ENCODE results near the gene MAD1L1. TPM values are rescaled to one million over a fixed set of nuclear protein-coding genes. Genes with fewer than 3 reads are reported as not detected.

Gene MAD1L1
- total and polyA plus RNA-seq, 2 of the 13 experiments (the other 11 are each of a cell fraction or from before 2014, with no cell fraction given): 17.4 to 64.7 TPM

DNA sequence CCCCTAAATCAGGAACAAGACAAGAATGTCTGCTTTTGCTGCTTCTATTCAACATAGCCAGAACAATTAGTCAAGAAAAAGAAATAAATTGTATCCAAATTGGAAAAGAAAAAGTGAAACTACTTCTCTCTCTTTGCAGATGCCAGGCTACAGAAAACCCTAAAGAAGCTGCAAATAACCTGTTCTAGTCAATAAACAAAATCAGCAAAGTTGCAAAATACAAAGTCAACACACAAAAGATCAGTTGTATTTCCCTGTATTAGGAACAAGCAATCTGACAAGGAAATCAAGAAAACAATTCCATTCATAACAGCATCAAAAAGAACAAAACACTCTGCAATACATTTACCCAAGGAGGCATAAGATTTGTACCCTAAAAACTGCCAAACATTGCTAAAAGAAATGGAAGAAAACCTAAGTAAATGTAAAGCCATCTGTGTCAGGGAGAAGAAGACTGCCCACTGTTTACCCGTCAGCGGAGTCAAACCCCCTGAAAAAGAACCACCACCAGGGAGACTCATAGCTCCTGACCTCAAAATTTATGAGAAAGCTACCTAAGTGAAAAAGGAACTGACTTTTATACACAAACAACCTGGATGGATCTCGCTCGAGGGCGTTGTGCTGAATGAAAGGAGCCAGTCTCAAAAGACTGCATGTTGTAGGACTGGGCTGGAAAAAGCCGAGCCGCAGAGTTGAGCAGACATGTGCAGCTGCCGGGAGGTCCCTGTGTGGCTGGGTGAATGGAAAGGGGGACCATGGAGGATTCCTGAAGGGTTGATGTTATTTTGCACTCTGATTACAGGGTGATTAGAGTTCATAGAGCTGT, 263.1 kb downstream of the MAD1L1 start:
- BruUV-seq (replicated peaks): no TSS peak
- Histone ChIP-seq H3K36me3 (replicated peaks in 1 of 2; ENCODE audit: control insufficient read depth in 1 of 2, insufficient read depth in 2 of 2, low read length in 2 of 2) (peaks cover 3 to 18% of the 10 kb centered on the region in 2 experiments; a peak in 3 of 5 replicates), H2AFZ (ENCODE audit: low read length) (no peak overlapping the region), H3K27me3 (ENCODE audit: control insufficient read depth in 1 of 2, insufficient read depth in 2 of 2, low read length in 2 of 2) (no peaks in the 10 kb centered on the region), H3K9ac (ENCODE audit: insufficient read depth, low read depth, low read length) (no peak overlapping the region), H3K4me3 (replicated peaks in 1 of 3; ENCODE audit: insufficient read depth in 1 of 3, low read depth in 2 of 3, low read length in 3 of 3) (no peak overlapping the region), H4K20me1 (ENCODE audit: insufficient read depth, low read length) (no peaks in the 10 kb centered on the region), H3K27ac (ENCODE audit: extremely low read length, insufficient read depth, low read length) (no peak overlapping the region), H3K4me2 (ENCODE audit: low read depth, low read length) (no peak overlapping the region), H3K9me3 (ENCODE audit: low read length) (no peaks in the 10 kb centered on the region), H3K4me1 (ENCODE audit: insufficient read depth, low read length) (no peaks in the 10 kb centered on the region), H3K79me2 (ENCODE audit: insufficient read depth, low read length) (no peaks in the 10 kb centered on the region)
- FAIRE-seq: no peak
- DNase-seq (ENCODE audit: low spot score): no peak
- ChIA-PET POLR2A (no interaction called here), CTCF (ENCODE audit: low intra/inter-chr PET ratio, low total read pairs) (no interaction called here)
- 94% methylated on average over 8 of the region's 8 CpGs for WGBS (ENCODE audit: low lambda C conversion rate)
- TF ChIP-seq PRDM10 (CRISPR knock-in tag; IDR thresholded peaks at IDR 0.05; ENCODE audit: low read depth) (no peak), GZF1 (CRISPR knock-in tag; IDR thresholded peaks at IDR 0.05) (no peak), DMTF1 (CRISPR knock-in tag; IDR thresholded peaks at IDR 0.05) (no peak)
- intact Hi-C loops (cut with micrococcal nuclease; ENCODE audit: unreplicated experiment) (no loop called here), in situ Hi-C loops (cut with HindIII; ENCODE audit: extremely low pct_ligation_motif_present, low pct_unique_long_range_greater_than_20kb) (no loop called here)
- no peak for ATAC-seq

All from HepG2 (cell line).